HG03457 (cell line): Measurements from ENCODE around the gene NCOA5.
A peak's percentile ranks its signal among the peaks of the same experiment; 100 is the strongest.
"Not testable (repeated sequence)": the region's sequence is repeated elsewhere in the genome, so short reads cannot be mapped to it uniquely, and the experiment has no call there.

Experiments used
- ATAC-seq: cut with Tn5 transposase; IDR thresholded peaks from one replicate; pipeline ENCODE4 v1.9.1; 2021; ENCODE audit warnings: moderate number of reproducible peaks; ENCODE audit not compliant: unreplicated experiment

NCOA5 gene

GRCh38 chr20:46093531-46093930, 3.8 kb upstream of the NCOA5 start:
- no peak for ATAC-seq

- not testable (repeated sequence) for ATAC-seq
These were observed 2.1 kb upstream of the NCOA5 start for GRCh38 chr20:46091622-46092535.

- peak; percentile 21 for ATAC-seq
These were observed 670 bp downstream of the NCOA5 start for GRCh38 chr20:46089167-46089416.

GRCh38 chr20:46088409-46089166, 1.2 kb downstream of the NCOA5 start:
- no peak for ATAC-seq

- no peak for ATAC-seq
These were observed 2.6 kb downstream of the NCOA5 start for GRCh38 chr20:46087161-46087560.

GRCh38 chr20:46085179-46085851, 4.4 kb downstream of the NCOA5 start:
- ATAC-seq: no peak

GRCh38 chr20:46084805-46085178, 5.0 kb downstream of the NCOA5 start:
- no peak for ATAC-seq

- no peak for ATAC-seq
These were observed 6.2 kb downstream of the NCOA5 start for GRCh38 chr20:46083531-46084061.

- no peak for ATAC-seq
These were observed 6.7 kb downstream of the NCOA5 start for GRCh38 chr20:46083101-46083500.

- ATAC-seq: no peak
These were observed 8.7 kb downstream of the NCOA5 start for GRCh38 chr20:46081074-46081473.

GRCh38 chr20:46078954-46079353, 10.8 kb downstream of the NCOA5 start:
- no peak for ATAC-seq

GRCh38 chr20:46077642-46078305, 12.0 kb downstream of the NCOA5 start:
- ATAC-seq: no peak

- ATAC-seq: no peak
These were observed 13.0 kb downstream of the NCOA5 start for GRCh38 chr20:46076806-46077205.

GRCh38 chr20:46074006-46074405, 15.8 kb downstream of the NCOA5 start:
- no peak for ATAC-seq

- no peak for ATAC-seq
These were observed 16.3 kb downstream of the NCOA5 start for GRCh38 chr20:46073443-46073842.

GRCh38 chr20:46073024-46073423, 16.7 kb downstream of the NCOA5 start:
- ATAC-seq: no peak

- no peak for ATAC-seq
These were observed 18.2 kb downstream of the NCOA5 start for GRCh38 chr20:46071573-46071972.

- no peak for ATAC-seq
These were observed 19.4 kb downstream of the NCOA5 start for GRCh38 chr20:46070215-46070900.

GRCh38 chr20:46065691-46066090, 24.1 kb downstream of the NCOA5 start:
- no peak for ATAC-seq

GRCh38 chr20:46065006-46065405, 24.8 kb downstream of the NCOA5 start:
- ATAC-seq: no peak
